Measurements from ENCODE around the gene SYNDIG1. TPM values are rescaled to one million over a fixed set of nuclear protein-coding genes. Genes with fewer than 3 reads are reported as not detected.

The SYNDIG1 gene
- total RNA-seq, 4 donors from 2014 or later, result 8.3 to 12.4 (median 10.2) TPM

DNA sequence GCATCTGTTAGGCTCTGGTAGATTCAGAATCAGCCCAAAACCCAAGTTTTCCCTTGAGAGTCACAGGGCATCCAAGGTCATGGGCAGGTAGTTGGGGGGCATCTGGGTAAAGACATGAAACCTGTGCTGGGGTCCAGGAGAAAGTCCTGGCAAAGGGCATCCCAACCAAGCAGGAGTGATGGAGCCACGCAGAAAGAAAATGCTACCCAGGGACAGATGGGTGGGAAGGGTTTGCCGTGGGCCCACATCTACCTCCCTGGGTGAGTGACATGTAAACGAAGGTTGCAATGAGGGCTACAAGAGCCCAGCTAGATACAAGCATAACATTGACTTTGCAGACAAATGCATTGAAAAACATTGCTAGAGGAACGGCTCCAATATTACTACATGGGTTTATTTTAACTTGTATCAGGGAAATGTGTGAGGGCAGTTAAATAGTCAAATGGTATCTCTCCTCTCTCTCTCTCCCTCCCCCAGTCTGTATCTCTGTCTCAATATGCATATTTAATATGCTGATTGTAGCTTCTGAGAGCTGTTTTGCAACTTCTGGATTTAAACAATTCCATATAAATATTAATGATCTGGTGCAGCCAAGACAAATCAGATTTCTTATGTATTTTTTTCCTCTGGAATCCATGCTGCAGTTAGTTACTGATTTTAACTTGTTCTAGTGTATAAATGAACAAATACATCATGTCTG is 135.7 kb downstream of the SYNDIG1 start:
- no peaks in the 10 kb centered on the region for H3K9me3 ChIP-seq
- WGBS, 2 donors, result 78 to 85% methylated on average over 4 of the region's 4 CpGs
- intact Hi-C loops (cut with DNase I), result no loop called here
- no peaks in the 10 kb centered on the region for H3K36me3 ChIP-seq
- no peaks in the 10 kb centered on the region for H3K4me1 ChIP-seq
- no peak for DNase-seq
- no peak overlapping the region for H3K27ac ChIP-seq
- TF ChIP-seq POLR2A (IDR thresholded peaks at IDR 0.05), result no peak
- TF ChIP-seq, protein P1, sequence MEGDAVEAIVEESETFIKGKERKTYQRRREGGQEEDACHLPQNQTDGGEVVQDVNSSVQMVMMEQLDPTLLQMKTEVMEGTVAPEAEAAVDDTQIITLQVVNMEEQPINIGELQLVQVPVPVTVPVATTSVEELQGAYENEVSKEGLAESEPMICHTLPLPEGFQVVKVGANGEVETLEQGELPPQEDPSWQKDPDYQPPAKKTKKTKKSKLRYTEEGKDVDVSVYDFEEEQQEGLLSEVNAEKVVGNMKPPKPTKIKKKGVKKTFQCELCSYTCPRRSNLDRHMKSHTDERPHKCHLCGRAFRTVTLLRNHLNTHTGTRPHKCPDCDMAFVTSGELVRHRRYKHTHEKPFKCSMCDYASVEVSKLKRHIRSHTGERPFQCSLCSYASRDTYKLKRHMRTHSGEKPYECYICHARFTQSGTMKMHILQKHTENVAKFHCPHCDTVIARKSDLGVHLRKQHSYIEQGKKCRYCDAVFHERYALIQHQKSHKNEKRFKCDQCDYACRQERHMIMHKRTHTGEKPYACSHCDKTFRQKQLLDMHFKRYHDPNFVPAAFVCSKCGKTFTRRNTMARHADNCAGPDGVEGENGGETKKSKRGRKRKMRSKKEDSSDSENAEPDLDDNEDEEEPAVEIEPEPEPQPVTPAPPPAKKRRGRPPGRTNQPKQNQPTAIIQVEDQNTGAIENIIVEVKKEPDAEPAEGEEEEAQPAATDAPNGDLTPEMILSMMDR (IDR thresholded peaks at IDR 0.05), result no peak
- H3K27me3 ChIP-seq, result no peaks in the 10 kb centered on the region
- H3K4me3 ChIP-seq (replicated peaks in 1 of 3), result no peak overlapping the region

DNA sequence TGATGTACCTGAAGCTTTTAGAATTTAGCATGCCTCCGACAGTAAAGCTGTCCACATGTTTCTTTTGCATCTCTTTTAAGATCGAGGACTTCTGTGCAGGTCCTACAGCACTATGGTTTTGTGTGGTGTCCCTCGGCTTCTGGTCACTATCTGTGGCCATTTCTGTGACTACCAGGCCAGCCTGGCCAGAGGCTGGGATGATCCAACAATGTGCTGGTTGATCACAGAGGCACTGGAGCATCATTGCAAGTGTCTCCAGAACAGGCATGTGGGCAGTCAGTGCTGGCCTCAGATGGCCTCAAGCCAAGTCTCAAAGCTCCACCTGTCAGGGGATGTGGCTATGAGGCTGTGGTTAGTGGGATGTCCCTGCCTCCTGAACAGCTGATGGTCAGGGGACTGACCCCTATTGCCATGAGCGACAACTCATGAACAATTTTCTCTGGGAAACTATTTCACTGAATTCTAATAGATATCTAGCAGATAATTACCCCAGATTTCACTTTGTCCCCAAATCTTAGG is 136.6 kb downstream of the SYNDIG1 start:
- 87 to 94% methylated on average over 4 of the region's 4 CpGs for WGBS, 2 donors
- no peak overlapping the region for H3K27ac ChIP-seq
- TF ChIP-seq, protein P1 (IDR thresholded peaks at IDR 0.05), result no peak
- TF ChIP-seq POLR2A (IDR thresholded peaks at IDR 0.05), result no peak
- no peaks in the 10 kb centered on the region for H3K4me1 ChIP-seq
- DNase-seq, result no peak
- no peaks in the 10 kb centered on the region for H3K36me3 ChIP-seq
- intact Hi-C loops (cut with DNase I), result no loop called here
- H3K9me3 ChIP-seq, result no peaks in the 10 kb centered on the region
- H3K27me3 ChIP-seq, result no peaks in the 10 kb centered on the region
- H3K4me3 ChIP-seq (replicated peaks in 1 of 3), result no peak overlapping the region

DNA sequence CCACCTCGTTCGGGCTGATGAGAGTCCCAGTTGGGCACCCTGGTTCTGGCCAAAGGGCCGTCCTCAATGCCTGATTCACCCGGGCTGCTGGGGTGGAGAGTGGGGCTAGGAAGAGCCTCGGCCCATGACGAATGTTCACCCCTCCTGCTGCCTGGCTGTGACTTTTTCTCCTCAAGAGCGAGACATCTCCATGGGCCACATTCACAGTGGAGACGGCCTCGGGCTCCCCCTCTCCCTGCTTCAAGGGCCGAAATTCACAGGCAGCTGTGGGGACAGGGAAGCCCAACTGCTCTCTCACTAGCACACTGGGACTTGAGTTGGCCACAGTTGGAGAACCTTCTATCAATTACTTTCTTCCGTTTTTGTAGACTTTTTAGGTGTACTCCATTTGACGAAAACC is 138.0 kb downstream of the SYNDIG1 start:
- no peaks in the 10 kb centered on the region for H3K27me3 ChIP-seq
- no peak overlapping the region for H3K4me3 ChIP-seq (replicated peaks in 1 of 3)
- WGBS, 2 donors, result 91 to 92% methylated on average over 12 of the region's 12 CpGs
- H3K36me3 ChIP-seq, result no peaks in the 10 kb centered on the region
- H3K27ac ChIP-seq, result no peak overlapping the region
- no peak for DNase-seq
- H3K9me3 ChIP-seq, result no peaks in the 10 kb centered on the region
- intact Hi-C loops (cut with DNase I), result no loop called here
- H3K4me1 ChIP-seq, result no peaks in the 10 kb centered on the region
- TF ChIP-seq POLR2A (IDR thresholded peaks at IDR 0.05), result no peak
- TF ChIP-seq, protein P1 (IDR thresholded peaks at IDR 0.05), result no peak

DNA sequence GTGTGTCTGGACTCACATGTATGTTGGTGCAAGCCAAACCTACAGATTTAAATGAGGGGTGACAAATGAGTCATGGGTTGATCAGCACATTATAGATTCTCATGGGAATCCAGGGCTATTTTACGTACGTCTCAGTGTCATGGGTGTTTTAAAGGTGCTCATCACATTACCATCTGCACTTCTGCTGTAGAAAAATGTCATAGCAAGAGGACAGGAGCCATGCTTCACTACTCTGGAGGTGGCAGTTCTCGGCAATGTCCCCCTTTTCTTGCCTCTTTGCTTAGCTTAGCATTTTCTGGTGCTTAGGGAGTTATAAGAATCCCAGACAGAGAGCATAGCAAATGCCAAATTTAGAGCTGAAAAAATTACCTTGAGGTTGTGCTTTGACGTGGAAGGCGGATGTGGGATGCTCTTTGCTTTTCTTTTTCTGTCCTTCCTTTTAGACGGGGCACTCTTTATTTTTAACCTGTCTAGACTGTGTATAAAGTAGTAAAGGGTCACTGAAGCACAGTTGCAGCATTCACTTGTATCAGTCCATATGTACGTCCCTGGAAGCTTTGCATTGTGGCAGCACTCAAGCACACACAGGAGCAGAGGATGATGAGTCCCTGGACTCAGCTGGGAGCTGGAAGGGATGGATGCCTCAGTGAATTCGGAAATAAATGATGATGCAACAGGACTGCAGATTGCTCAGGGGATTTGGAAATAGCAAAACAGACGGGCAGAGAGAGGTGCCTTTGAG is 139.7 kb downstream of the SYNDIG1 start:
- WGBS, 2 donors, result 78 to 86% methylated on average over 9 of the region's 9 CpGs
- intact Hi-C loops (cut with DNase I), result no loop called here
- no peak overlapping the region for H3K4me3 ChIP-seq (replicated peaks in 1 of 3)

More for the DNA sequence above, 139.7 kb downstream of the SYNDIG1 start:
- Histone ChIP-seq H3K27ac (no peak overlapping the region), H3K9me3 (no peaks in the 10 kb centered on the region), H3K27me3 (no peaks in the 10 kb centered on the region), H3K36me3 (no peaks in the 10 kb centered on the region), H3K4me1 (no peaks in the 10 kb centered on the region)
- TF ChIP-seq, protein P1 (IDR thresholded peaks at IDR 0.05), result no peak
- TF ChIP-seq POLR2A (IDR thresholded peaks at IDR 0.05), result no peak
- no peak for DNase-seq
